ENCODE data around the gene HSBP1L1. TPM values are rescaled to one million over a fixed set of nuclear protein-coding genes. Genes with fewer than 3 reads are reported as not detected.

HSBP1L1 gene
- total and polyA plus RNA-seq, 9 donors, result 7.6 to 26.2 (median 12.3) TPM

DNA sequence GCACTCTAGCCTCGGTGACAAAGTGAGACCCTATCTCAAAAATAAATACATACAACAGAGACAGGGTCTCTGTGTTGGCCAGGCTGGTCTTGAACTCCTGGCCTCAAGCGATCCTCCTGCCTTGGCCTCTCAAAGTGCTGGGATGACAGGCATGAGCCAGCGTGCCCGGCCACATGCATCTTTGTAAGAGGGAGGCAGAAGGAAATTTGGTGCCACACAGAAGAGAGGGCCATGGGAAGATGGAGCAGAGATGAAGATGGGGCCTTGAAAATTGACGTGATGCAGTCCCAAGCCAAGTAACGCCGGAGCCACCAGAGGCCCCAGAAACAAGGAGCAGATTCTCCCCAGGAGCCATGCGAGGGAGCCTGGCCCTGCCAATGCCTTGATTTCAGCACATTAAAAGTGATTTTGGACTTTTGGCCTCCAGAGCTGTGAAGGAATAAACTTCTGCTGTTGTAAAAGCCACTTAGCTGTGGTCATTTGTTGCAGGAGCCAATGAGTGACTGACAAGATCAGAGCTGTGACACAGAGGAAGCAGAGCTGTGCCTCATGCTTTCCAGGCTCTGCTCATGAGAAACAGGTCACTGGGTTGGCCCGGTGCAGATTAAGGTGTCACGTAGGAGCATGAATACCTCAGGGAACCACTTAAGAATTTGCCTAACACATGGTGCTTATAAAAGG is 10.3 kb upstream of the HSBP1L1 start:
- intact Hi-C loops (cut with DNase I), result loop anchor here in 1 of 4 donors (5.0 kb wide), 1 partner anchor 83 kb away; no protein-coding TSS in a partner anchor
- Histone ChIP-seq H3K36me3 (no peaks in the 10 kb centered on the region), H3K4me3 (no peak overlapping the region), H3K9me3 (no peaks in the 10 kb centered on the region), H3K27ac (no peak overlapping the region), H3K4me1 (ENCODE audit: insufficient read depth) (peaks cover 11% of the 10 kb centered on the region), H3K27me3 (no peaks in the 10 kb centered on the region)
- 81 to 91% (median 83%) methylated on average over 10 of the region's 10 CpGs for WGBS, 3 donors
- DNase-seq, result peak in 2 of 5 donors; percentile 8 to 19
- TF ChIP-seq, protein P1, sequence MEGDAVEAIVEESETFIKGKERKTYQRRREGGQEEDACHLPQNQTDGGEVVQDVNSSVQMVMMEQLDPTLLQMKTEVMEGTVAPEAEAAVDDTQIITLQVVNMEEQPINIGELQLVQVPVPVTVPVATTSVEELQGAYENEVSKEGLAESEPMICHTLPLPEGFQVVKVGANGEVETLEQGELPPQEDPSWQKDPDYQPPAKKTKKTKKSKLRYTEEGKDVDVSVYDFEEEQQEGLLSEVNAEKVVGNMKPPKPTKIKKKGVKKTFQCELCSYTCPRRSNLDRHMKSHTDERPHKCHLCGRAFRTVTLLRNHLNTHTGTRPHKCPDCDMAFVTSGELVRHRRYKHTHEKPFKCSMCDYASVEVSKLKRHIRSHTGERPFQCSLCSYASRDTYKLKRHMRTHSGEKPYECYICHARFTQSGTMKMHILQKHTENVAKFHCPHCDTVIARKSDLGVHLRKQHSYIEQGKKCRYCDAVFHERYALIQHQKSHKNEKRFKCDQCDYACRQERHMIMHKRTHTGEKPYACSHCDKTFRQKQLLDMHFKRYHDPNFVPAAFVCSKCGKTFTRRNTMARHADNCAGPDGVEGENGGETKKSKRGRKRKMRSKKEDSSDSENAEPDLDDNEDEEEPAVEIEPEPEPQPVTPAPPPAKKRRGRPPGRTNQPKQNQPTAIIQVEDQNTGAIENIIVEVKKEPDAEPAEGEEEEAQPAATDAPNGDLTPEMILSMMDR (IDR thresholded peaks at IDR 0.05), result no peak
- TF ChIP-seq POLR2A (IDR thresholded peaks at IDR 0.05) (no peak), EP300 (IDR thresholded peaks at IDR 0.05) (no peak)

DNA sequence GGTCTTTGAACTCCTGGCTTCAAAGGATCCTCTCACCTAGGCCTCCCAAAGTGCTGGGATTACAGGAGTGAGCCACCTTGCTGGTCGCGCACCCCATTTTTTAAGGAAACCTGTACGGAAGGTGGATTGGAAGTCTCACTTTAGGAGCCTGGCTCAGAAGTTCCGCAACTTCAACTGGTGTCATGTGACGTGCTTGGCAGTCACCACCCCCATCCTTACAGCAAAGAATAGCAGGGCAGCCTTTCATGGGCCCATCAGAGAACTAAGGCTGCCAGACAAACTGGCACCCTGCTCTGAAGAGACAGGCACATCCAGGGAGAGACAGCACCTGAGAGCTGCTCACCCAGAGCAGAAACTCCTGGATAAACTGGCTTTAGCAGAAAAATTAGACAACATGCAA is 9.7 kb upstream of the HSBP1L1 start:
- TF ChIP-seq POLR2A (IDR thresholded peaks at IDR 0.05) (no peak), EP300 (IDR thresholded peaks at IDR 0.05) (no peak)
- TF ChIP-seq, protein P1 (IDR thresholded peaks at IDR 0.05), result no peak
- Histone ChIP-seq H3K36me3 (no peaks in the 10 kb centered on the region), H3K27me3 (no peaks in the 10 kb centered on the region), H3K4me1 (ENCODE audit: insufficient read depth) (peaks cover 8% of the 10 kb centered on the region), H3K27ac (no peak overlapping the region), H3K4me3 (no peak overlapping the region), H3K9me3 (no peaks in the 10 kb centered on the region)
- WGBS, 3 donors, result 88 to 93% (median 92%) methylated on average over 5 of the region's 5 CpGs
- intact Hi-C loops (cut with DNase I), result loop anchor here in 1 of 4 donors (5.0 kb wide), 1 partner anchor 83 kb away; no protein-coding TSS in a partner anchor
- DNase-seq, result peak in 1 of 5 donors; percentile 12

DNA sequence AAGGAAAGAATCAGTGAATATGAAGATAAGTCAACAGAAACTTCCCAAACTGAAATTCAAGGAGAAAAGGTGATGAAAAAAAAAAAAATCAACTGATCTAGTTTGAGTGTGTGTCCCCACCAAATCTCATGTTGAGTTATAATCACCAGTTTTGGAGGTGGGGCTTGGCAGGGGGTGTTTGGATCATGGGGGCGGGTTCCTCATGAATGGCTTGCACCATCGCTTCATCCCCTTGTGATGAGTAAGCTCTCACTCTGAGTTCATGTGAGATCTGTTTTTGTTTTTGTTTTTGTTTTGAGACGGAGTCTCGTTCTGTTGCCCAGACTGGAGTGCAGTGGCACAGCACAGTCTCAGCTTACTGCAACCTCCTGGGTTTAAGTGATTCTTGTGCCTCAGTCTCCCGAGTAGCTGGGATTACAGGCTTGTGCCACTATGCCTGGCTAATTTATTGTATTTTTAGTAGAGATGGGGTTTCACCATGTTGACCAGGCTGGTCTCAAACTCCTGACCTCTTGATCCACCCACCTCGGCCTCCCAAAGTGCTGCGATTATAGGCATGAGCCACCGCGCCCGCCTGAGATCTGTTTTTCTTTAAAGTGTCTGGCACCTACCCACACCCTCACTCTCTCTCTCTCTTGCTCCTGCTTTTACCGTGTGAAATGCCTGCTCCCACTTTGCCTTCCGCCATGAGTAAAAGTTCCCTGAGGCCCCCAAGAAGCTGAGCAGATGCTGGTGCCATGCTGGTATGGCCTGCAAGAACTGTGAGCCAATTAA is 9.0 kb upstream of the HSBP1L1 start:
- peaks cover 3% of the 10 kb centered on the region for H3K4me1 ChIP-seq (ENCODE audit: insufficient read depth)
- no peaks in the 10 kb centered on the region for H3K36me3 ChIP-seq
- intact Hi-C loops (cut with DNase I), result no loop called here
- H3K27me3 ChIP-seq, result no peaks in the 10 kb centered on the region
- H3K27ac ChIP-seq, result no peak overlapping the region
- TF ChIP-seq POLR2A (IDR thresholded peaks at IDR 0.05) (no peak), EP300 (IDR thresholded peaks at IDR 0.05) (no peak)
- TF ChIP-seq, protein P1 (IDR thresholded peaks at IDR 0.05), result no peak
- peak in 1 of 5 donors; percentile 4 for DNase-seq
- WGBS, 3 donors, result 82 to 87% (median 84%) methylated on average over 12 of the region's 12 CpGs
- no peaks in the 10 kb centered on the region for H3K9me3 ChIP-seq
- no peak overlapping the region for H3K4me3 ChIP-seq

DNA sequence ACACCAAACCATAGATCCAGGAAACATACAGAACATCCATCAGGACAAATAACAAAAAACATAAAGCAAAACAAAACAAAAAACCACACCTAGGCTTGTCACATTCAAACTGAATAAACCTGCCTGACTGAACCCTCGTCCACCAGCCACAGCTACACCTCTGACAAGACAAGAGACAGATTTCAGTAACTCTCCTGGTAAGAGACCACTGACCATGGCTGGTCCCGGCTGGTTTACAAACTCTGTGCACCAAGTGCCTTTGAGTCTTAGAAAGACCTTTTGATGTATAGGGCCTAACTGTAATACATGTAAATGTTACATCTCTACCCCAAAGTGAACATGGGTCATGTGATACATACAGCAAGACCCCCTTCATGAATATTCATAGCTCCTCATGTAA is 8.2 kb upstream of the HSBP1L1 start:
- no peak for DNase-seq
- TF ChIP-seq POLR2A (IDR thresholded peaks at IDR 0.05) (no peak), EP300 (IDR thresholded peaks at IDR 0.05) (no peak)
- TF ChIP-seq, protein P1 (IDR thresholded peaks at IDR 0.05), result no peak

More for the DNA sequence above, 8.2 kb upstream of the HSBP1L1 start:
- WGBS, 3 donors, result 76 to 82% (median 79%) methylated on average over 2 of the region's 2 CpGs
- no peaks in the 10 kb centered on the region for H3K27me3 ChIP-seq
- H3K36me3 ChIP-seq, result no peaks in the 10 kb centered on the region
- H3K4me3 ChIP-seq, result no peak overlapping the region
- intact Hi-C loops (cut with DNase I), result no loop called here
- H3K9me3 ChIP-seq, result no peaks in the 10 kb centered on the region
- no peaks in the 10 kb centered on the region for H3K4me1 ChIP-seq (ENCODE audit: insufficient read depth)
- no peak overlapping the region for H3K27ac ChIP-seq
